Keratinocyte (primary cell): Measurements from ENCODE around the gene MARCHF6. TPM values are rescaled to one million over a fixed set of nuclear protein-coding genes. Genes with fewer than 3 reads are reported as not detected.

Source experiments
- DNase-seq: peaks from one replicate; pipeline ENCODE4 v3.0.0-alpha.2; 2011; ENCODE audit warnings: low read depth, missing footprints, low spot score
- FAIRE-seq: peaks from 2 replicates; lab custom pipeline; 2011; peaks lifted over from hg19 to GRCh38; lab: Jason Lieb, UNC
- H2AFZ ChIP-seq: 2 replicates; pipeline ENCODE4 v1.6.0; 2012; ENCODE audit warnings: low read length, control low read depth, inconsistent platforms; ENCODE audit not compliant: control insufficient read depth
- H3K27ac ChIP-seq: 2 replicates; pipeline ENCODE4 v1.5.1; 2011; ENCODE audit warnings: low read length; ENCODE audit not compliant: control insufficient read depth, insufficient read depth
- H3K27me3 ChIP-seq: 3 replicates; pipeline ENCODE4 v1.6.0; 2011; ENCODE audit warnings: low read length; ENCODE audit not compliant: control insufficient read depth, insufficient read depth; ENCODE audit errors: extremely low read depth
- H3K36me3 ChIP-seq, 2 experiments: 2 replicates in 1 of 2; 3 replicates in 1 of 2; pipeline ENCODE4 v1.5.1; 2011; ENCODE audit warnings: low read length in 2 of 2, mild to moderate bottlenecking in 1 of 2; ENCODE audit not compliant: control insufficient read depth in 2 of 2, insufficient read depth in 2 of 2; ENCODE audit errors: extremely low read depth in 1 of 2
- H3K4me1 ChIP-seq: 3 replicates; pipeline ENCODE4 v1.5.1; 2011; ENCODE audit warnings: low read length; ENCODE audit not compliant: control insufficient read depth, insufficient read depth; ENCODE audit errors: extremely low read depth
- H3K4me2 ChIP-seq: 3 replicates; pipeline ENCODE4 v1.6.0; 2011; ENCODE audit warnings: low read depth, low read length; ENCODE audit not compliant: control insufficient read depth, insufficient read depth; ENCODE audit errors: extremely low read depth
- H3K4me3 ChIP-seq, 3 experiments: fragments of 200-600 bp in 1 of 3; sonication (generic) in 1 of 3; 2 replicates in 2 of 3; 3 replicates in 1 of 3; pipeline ENCODE4 v1.5.1; 2011 to 2016; ENCODE audit warnings: low read length in 3 of 3, mild to moderate bottlenecking in 3 of 3, control low read depth in 2 of 3, inconsistent platforms in 1 of 3, low read depth in 1 of 3, mixed read lengths in 1 of 3, mixed run types in 1 of 3, moderate library complexity in 1 of 3; ENCODE audit not compliant: control insufficient read depth in 2 of 3, insufficient read depth in 2 of 3; ENCODE audit errors: extremely low read depth in 1 of 3
- H3K79me2 ChIP-seq: 2 replicates; pipeline ENCODE4 v1.6.0; 2012; ENCODE audit warnings: low read length; ENCODE audit not compliant: control insufficient read depth, insufficient read depth
- H3K9ac ChIP-seq: 3 replicates; pipeline ENCODE4 v1.6.0; 2011; ENCODE audit warnings: low read length; ENCODE audit not compliant: control insufficient read depth, insufficient read depth; ENCODE audit errors: extremely low read depth
- H3K9me1 ChIP-seq: 3 replicates; pipeline ENCODE4 v1.6.0; 2011; ENCODE audit warnings: low read length; ENCODE audit not compliant: control insufficient read depth, insufficient read depth; ENCODE audit errors: extremely low read depth
- H3K9me3 ChIP-seq: 2 replicates; pipeline ENCODE4 v1.5.1; 2012; ENCODE audit warnings: low read depth, low read length; ENCODE audit not compliant: control insufficient read depth
- H4K20me1 ChIP-seq: 3 replicates; pipeline ENCODE4 v1.6.0; 2011; ENCODE audit warnings: low read length; ENCODE audit not compliant: control insufficient read depth, insufficient read depth; ENCODE audit errors: extremely low read depth
- EZH2 ChIP-seq: IDR thresholded peaks from one replicate; pipeline ENCODE4 v1.6.1; 2012; ENCODE audit warnings: inconsistent platforms, mild to moderate bottlenecking, low read length, moderate library complexity
- dilution Hi-C: fragments of 300-500 bp; cut with MboI; formaldehyde crosslinking; loops from one replicate; pipeline ENCODE4 v1.7.0; 2020; ENCODE audit warnings: low sequenced_read_pairs; ENCODE audit not compliant: extremely low pct_ligation_motif_present
- polyA plus RNA-seq, 5 experiments: library from polyadenylated mRNA; depleted of rRNA in 3 of 5; stranded (reverse) in 3 of 5; stranded (forward) in 1 of 5; unstranded in 1 of 5; fragments of >200 nt; gene quantifications; 1 replicate in 1 of 5; 2 replicates in 3 of 5; 3 replicates in 1 of 5; pipeline versions ENCODE4 v1.2.1 to v1.2.3, GENCODE V29; 2011 to 2012; ENCODE audit warnings: missing spikeins in 2 of 5, low read depth in 1 of 5, low replicate concordance in 1 of 5
- TF ChIP-seq, protein P1 (sequence below), 3 experiments: IDR thresholded peaks in 1 of 3; conservative IDR thresholded peaks in 1 of 3; optimal IDR thresholded peaks in 1 of 3; 2 replicates in 2 of 3; 3 replicates in 1 of 3; pipeline versions ENCODE3 to v1.5.1; 2011; ENCODE audit warnings: low read length in 3 of 3, mild to moderate bottlenecking in 3 of 3, moderate library complexity in 2 of 3, control low read depth in 1 of 3, inconsistent platforms in 1 of 3; ENCODE audit not compliant: insufficient read depth in 2 of 3; ENCODE audit errors: extremely low read depth in 1 of 3

The MARCHF6 gene
- polyA plus RNA-seq, 1 donor (not counting 4 experiments of a cell fraction or from before 2014, with no cell fraction given) = 196 TPM

- no peaks in the 10 kb centered on the region for H4K20me1 ChIP-seq
- no peaks in the 10 kb centered on the region for H3K27me3 ChIP-seq
- no peaks in the 10 kb centered on the region for H3K9me3 ChIP-seq
- no peak overlapping the region for H3K9ac ChIP-seq
- H3K4me2 ChIP-seq = no peak overlapping the region
- H3K4me1 ChIP-seq = peaks cover under 1% of the 10 kb centered on the region
- FAIRE-seq = no peak
- no peak overlapping the region for H3K4me3 ChIP-seq
- no peak overlapping the region for H2AFZ ChIP-seq
- dilution Hi-C loops = no loop called here
- no peaks in the 10 kb centered on the region for H3K36me3 ChIP-seq
- no peak overlapping the region for H3K27ac ChIP-seq
- no peak for DNase-seq
- TF ChIP-seq EZH2 = no peak
- TF ChIP-seq, protein P1, sequence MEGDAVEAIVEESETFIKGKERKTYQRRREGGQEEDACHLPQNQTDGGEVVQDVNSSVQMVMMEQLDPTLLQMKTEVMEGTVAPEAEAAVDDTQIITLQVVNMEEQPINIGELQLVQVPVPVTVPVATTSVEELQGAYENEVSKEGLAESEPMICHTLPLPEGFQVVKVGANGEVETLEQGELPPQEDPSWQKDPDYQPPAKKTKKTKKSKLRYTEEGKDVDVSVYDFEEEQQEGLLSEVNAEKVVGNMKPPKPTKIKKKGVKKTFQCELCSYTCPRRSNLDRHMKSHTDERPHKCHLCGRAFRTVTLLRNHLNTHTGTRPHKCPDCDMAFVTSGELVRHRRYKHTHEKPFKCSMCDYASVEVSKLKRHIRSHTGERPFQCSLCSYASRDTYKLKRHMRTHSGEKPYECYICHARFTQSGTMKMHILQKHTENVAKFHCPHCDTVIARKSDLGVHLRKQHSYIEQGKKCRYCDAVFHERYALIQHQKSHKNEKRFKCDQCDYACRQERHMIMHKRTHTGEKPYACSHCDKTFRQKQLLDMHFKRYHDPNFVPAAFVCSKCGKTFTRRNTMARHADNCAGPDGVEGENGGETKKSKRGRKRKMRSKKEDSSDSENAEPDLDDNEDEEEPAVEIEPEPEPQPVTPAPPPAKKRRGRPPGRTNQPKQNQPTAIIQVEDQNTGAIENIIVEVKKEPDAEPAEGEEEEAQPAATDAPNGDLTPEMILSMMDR (optimal IDR thresholded peaks at IDR 0.05 in 1 of 3, IDR thresholded peaks at IDR 0.05 in 1 of 3, conservative IDR thresholded peaks at IDR 0.05 in 1 of 3; ENCODE audit: extremely low read depth in 1 of 3, insufficient read depth in 2 of 3, low read length in 3 of 3) = no peak
- no peaks in the 10 kb centered on the region for H3K79me2 ChIP-seq
- no peaks in the 10 kb centered on the region for H3K9me1 ChIP-seq
Observed at GRCh38 chr5:10315824-10316509, 37.5 kb upstream of the MARCHF6 start.

- Histone ChIP-seq H3K27ac (no peak overlapping the region), H3K9me3 (no peaks in the 10 kb centered on the region), H2AFZ (peak overlapping the region; percentile 4), H3K27me3 (no peaks in the 10 kb centered on the region), H3K4me2 (no peak overlapping the region), H4K20me1 (no peaks in the 10 kb centered on the region), H3K9ac (no peak overlapping the region), H3K36me3 (no peaks in the 10 kb centered on the region), H3K9me1 (no peaks in the 10 kb centered on the region), H3K4me3 (no peak overlapping the region), H3K4me1 (no peaks in the 10 kb centered on the region), H3K79me2 (no peaks in the 10 kb centered on the region)
- FAIRE-seq = no peak
- DNase-seq = no peak
- dilution Hi-C loops = no loop called here
- TF ChIP-seq, protein P1 (optimal IDR thresholded peaks at IDR 0.05 in 1 of 3, IDR thresholded peaks at IDR 0.05 in 1 of 3, conservative IDR thresholded peaks at IDR 0.05 in 1 of 3; ENCODE audit: extremely low read depth in 1 of 3, insufficient read depth in 2 of 3, low read length in 3 of 3) = no peak
- TF ChIP-seq EZH2 = no peak
Observed at GRCh38 chr5:10317825-10318682, 35.4 kb upstream of the MARCHF6 start.
